C4-2B (cell line): ENCODE measurements around the gene ST7.

ENCODE experiments used
- ZFX ChIP-seq: fragments of 450-650 bp; IDR thresholded peaks from 2 replicates; pipeline ENCODE4 v1.6.1; 2017
- TF ChIP-seq, protein P1 (sequence below): fragments of 450-650 bp; conservative IDR thresholded peaks from 2 replicates; pipeline ENCODE4 v1.5.1; 2017; ENCODE audit warnings: mild to moderate bottlenecking

GRCh38 chr7:117051808-117052207 lies 98.5 kb downstream of the ST7 start:
- TF ChIP-seq, protein P1, sequence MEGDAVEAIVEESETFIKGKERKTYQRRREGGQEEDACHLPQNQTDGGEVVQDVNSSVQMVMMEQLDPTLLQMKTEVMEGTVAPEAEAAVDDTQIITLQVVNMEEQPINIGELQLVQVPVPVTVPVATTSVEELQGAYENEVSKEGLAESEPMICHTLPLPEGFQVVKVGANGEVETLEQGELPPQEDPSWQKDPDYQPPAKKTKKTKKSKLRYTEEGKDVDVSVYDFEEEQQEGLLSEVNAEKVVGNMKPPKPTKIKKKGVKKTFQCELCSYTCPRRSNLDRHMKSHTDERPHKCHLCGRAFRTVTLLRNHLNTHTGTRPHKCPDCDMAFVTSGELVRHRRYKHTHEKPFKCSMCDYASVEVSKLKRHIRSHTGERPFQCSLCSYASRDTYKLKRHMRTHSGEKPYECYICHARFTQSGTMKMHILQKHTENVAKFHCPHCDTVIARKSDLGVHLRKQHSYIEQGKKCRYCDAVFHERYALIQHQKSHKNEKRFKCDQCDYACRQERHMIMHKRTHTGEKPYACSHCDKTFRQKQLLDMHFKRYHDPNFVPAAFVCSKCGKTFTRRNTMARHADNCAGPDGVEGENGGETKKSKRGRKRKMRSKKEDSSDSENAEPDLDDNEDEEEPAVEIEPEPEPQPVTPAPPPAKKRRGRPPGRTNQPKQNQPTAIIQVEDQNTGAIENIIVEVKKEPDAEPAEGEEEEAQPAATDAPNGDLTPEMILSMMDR, result no peak
- TF ChIP-seq ZFX, result no peak
